ENCODE data around the gene OR2M2.

OR2M2 gene

DNA sequence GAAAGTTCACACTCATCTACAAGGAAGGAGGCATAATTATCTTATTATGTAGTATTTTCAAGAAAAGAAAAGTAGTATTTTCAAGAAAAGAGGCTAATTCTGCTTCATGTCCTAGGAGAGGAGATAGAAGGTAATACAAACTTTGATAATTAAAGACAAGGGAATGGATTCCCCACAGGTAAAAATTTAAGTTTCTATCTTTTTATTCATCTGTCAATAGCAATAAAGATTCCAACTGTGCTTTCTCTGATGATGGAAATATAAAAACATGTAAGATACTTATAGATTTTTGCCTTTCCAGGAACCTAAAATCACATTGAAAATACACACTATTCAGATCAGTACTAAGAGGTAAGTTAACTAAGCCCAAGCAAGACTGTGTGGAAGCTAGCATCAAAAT is at the start of gene OR2M2:
TSS of gene OR2M2 (plus strand) at position 301 of the 400 bp plus-strand sequence. CDS start 5,165 bp downstream, outside the sequence.
- DNase-seq (ENCODE audit: low read depth in 2 of 2, low spot score in 1 of 2), result no peak

DNA sequence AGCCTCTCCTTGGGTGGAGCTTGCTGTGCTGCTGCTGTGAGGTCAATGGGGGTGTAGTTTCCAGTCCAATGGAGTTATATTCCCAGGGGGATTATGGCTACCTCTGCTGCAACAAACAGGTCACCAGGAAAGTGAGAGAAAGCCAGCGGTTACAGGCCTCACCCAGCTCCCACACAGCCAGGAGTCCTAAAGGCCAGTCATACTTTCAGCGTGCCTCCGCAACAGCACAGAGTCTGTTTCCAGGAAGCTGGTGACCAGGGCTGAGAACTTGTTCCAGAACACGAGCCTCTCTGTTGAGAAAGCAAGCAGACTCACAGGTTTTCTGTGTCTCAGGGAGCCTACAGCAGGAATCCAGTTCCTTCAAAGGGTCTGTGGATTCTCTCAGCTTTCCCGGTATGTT is 47.0 kb upstream of the OR2M2 start:
- no peak for DNase-seq (ENCODE audit: low read depth in 2 of 2, low spot score in 1 of 2)

GRCh38 chr1:248136811-248137210 is 37.8 kb upstream of the OR2M2 start:
- DNase-seq (ENCODE audit: low read depth in 2 of 2, low spot score in 1 of 2), result no peak

DNA sequence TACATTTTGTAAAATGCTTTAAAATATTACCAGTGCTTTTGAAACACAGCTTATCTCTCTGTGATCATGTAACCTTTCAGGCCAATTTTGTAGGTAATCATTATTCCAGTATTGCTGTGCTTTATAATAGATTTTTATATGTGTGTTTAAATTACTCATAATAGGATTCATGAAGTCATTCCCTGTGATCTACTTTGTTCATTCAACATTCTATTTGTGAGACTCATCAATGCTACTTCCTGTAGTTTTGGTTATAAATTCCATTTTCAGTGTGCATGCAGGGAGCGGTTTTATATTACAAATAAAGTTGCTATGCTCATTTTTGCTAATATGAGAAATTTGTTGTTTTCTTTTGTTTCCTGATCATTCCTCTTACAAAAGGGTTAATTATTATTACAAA is 33.8 kb upstream of the OR2M2 start:
- DNase-seq (ENCODE audit: low read depth in 2 of 2, low spot score in 1 of 2), result no peak

DNA sequence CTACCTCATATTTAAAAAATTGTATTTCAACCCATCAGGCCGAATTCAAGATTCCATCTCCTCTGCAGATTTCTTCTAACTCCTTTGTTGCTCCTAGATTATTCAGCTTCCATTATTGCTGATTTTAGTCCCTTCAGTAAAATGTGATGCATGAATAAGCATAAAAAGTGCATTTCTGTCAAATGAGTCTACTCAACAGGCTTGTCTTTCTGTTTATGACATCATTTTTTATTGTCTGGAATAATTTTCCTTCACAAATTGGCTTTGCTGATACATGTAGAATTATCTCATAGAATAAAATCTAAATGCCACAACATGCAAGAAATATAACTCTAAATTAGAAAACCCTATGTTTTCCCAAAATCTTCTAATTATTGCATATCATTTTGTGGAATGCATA is 31.3 kb upstream of the OR2M2 start:
- no peak for DNase-seq (ENCODE audit: low read depth in 2 of 2, low spot score in 1 of 2)

GRCh38 chr1:248144513-248145198 is 30.0 kb upstream of the OR2M2 start, which contains the start of gene OR2M5:
Gene OR2M5 (plus strand): TSS chr1:248145148. CDS start chr1:248145148, 0 bp downstream.
- no peak for DNase-seq (ENCODE audit: low read depth in 2 of 2, low spot score in 1 of 2)

DNA sequence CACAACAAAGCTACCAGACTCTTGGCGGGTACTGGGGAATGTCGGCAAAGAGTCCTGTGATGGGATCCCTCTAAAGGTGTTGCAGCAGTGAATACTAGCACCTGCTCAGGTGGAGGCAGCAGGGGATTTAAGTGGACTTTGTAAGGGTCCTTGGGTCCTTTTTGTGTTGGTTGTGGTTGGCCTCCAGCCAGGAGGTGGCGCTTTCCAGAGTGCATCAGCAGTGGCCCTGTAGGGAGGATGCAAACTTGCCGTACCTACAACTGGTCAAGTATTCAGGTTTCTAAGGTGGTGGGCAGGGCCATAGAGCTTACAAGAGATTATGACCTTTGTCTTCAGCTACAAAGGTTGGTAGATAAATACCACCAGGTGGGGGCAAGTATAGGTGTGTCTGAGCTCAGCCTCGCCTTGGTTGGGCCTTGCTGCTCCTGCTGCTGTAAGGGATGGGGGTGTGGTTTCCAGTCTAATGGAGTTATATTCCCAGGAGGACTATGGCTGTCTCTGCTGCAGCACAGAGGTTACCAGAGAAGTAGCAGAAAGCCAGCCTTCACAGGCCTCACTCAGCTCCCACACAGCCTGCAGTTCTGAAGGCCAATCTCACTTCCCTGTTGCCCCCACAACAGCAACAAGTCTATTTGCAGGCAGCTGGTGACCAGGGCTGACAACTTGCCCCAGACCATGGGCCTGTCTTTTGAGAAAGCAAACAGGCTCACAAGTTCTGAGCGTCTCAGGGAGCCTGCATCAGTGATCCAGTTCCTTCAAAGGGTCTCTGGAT is 22.4 kb upstream of the OR2M2 start:
- DNase-seq (ENCODE audit: low read depth in 2 of 2, low spot score in 1 of 2), result no peak

DNA sequence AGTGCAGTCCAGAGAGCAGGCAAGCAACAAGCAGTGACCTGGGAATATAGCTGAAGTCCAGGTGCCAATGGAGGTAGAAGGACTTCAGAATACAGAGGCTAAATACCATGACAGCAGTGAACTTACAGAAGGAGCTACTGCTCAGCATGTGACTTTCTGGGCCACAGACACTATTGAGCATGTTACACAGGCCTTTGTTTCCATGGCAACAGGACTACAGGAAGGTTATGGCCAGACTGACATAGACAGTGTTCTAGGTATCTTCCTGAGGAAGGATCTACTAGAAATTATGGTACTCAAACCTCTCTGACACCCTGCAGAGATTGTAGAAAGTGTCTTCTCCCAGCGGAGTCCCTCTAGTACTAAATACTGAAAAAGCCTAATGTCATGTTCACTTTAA is 18.7 kb upstream of the OR2M2 start:
- no peak for DNase-seq (ENCODE audit: low read depth in 2 of 2, low spot score in 1 of 2)

GRCh38 chr1:248158758-248159157 is 15.9 kb upstream of the OR2M2 start:
- no peak for DNase-seq (ENCODE audit: low read depth in 2 of 2, low spot score in 1 of 2)

GRCh38 chr1:248164031-248164430 is 10.6 kb upstream of the OR2M2 start:
- no peak for DNase-seq (ENCODE audit: low read depth in 2 of 2, low spot score in 1 of 2)

DNA sequence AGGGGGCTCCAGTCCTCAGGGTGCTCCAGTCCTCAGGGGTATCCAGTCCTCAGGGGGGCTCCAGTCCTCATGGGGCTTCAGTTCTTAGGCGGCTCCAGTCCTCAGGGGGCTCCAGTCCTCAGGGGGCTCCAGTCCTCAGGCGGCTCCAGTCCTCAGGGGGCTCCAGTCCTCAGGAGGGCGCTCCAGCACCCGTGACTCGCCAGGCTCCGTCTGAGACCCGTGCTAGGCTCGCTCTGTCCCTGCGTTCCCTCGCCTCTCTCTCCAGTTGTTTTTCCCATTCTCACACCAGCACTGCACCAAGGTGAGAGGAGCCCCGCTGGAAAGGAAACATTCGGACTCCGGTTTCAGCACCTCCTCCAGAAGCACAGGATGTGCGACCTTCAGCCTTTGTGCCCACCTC is 9.4 kb upstream of the OR2M2 start:
- no peak for DNase-seq (ENCODE audit: low read depth in 2 of 2, low spot score in 1 of 2)

GRCh38 chr1:248183996-248184395 is 9.4 kb downstream of the OR2M2 start:
- no peak for DNase-seq (ENCODE audit: low read depth in 2 of 2, low spot score in 1 of 2)

DNA sequence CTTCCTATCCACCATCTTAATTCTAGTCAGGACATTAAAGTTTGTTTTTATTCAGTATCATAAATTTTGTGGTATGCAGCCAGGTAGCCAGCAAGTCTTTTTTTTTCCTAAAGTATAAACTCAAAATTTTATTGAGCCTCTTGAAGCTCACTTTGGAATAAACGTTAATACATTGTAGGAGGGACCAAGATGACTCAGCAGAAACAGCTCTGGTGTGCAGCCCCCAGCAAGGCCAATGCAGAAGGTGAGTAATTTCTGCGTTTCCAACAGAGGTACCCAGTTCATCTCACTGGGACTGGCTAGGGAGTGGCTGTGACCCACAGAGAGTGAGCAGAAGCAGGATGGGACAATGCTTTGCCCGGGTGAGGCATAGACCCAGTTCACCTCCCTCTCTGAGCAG is 12.7 kb downstream of the OR2M2 start:
- DNase-seq (ENCODE audit: low read depth in 2 of 2, low spot score in 1 of 2), result no peak

- DNase-seq (ENCODE audit: low read depth in 2 of 2, low spot score in 1 of 2), result no peak
Observed at GRCh38 chr1:248189026-248189425, 14.4 kb downstream of the OR2M2 start.

DNA sequence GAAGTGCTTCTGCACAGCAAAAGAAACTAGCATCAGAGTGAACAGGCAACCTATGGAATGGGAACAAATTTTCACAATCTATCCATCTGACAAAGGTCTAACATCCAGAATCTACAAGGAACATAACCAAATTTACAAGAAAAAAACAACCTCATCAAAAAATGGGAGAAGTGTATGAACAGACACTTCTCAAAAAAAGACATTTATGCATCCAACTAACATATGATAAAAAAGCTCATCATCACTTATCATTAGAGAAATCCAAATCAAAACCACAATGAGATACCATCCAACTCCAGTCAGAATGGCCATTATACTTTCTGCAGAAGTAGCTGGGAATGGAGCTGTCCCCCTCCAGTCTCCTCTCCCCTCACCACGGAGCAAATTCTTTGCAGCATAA is 19.5 kb downstream of the OR2M2 start:
- no peak for DNase-seq (ENCODE audit: low read depth in 2 of 2, low spot score in 1 of 2)

DNA sequence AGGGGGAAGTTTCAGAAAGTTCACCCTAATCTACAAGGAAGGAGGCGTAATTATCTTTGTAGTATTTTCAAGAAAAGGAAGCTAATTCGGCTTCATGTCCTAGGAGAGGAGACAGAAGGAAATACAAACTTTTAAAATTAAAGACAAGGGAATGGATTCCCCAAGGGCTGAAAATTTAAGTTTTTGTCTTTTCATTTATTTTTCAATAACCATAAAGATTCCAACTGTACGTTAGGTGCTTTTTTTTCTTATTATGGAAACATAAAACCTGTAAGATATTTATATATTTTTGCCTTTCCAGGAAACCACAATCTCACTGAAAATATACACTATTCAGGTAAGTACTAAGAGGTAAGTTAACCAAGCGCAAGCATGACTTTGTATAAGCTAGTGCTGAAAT is 22.3 kb downstream of the OR2M2 start, which contains the start of gene OR2M3:
TSS of gene OR2M3 (plus strand) at position 301 of the 400 bp plus-strand sequence. CDS start 5,803 bp downstream, outside the sequence.
- no peak for DNase-seq (ENCODE audit: low read depth in 2 of 2, low spot score in 1 of 2)

DNA sequence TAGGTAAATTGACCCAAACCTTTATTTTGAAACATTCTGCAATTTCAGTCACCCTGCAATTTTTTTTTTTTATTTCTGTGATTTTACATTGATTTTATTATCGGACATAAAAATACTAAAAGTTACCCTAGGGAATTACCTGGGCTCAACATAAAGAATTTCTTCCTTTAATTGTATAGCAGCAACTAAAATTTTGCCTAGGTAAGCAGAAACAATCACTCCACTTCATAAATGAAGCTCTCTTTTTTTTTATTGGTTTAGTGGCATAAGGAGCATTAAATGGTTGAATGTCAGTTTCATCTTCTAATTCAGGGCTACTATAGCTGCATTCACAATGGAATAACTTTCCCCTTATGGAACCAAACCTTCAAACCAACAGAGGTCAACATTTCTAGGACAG is 41.3 kb downstream of the OR2M2 start:
- no peak for DNase-seq (ENCODE audit: low read depth in 2 of 2, low spot score in 1 of 2)

DNA sequence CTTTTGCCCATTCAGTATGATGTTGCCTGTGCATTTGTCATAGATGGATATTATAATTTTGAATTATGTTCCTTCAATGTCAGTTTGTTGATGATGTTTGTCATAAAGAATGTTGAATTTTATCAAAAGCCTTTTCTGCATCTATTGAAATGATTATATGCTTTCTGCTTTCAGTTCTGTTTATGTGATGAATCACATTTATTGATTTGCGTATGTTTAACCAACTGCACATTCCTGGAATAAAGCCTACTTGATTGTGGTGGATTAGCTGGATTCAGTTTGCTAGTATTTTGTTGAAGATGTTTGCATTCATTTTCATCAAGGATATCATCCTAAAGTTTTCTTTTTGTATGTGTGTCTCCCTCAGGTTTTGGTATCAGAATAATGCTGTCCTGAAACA is 50.9 kb downstream of the OR2M2 start:
- DNase-seq (ENCODE audit: low read depth in 2 of 2, low spot score in 1 of 2), result no peak

DNA sequence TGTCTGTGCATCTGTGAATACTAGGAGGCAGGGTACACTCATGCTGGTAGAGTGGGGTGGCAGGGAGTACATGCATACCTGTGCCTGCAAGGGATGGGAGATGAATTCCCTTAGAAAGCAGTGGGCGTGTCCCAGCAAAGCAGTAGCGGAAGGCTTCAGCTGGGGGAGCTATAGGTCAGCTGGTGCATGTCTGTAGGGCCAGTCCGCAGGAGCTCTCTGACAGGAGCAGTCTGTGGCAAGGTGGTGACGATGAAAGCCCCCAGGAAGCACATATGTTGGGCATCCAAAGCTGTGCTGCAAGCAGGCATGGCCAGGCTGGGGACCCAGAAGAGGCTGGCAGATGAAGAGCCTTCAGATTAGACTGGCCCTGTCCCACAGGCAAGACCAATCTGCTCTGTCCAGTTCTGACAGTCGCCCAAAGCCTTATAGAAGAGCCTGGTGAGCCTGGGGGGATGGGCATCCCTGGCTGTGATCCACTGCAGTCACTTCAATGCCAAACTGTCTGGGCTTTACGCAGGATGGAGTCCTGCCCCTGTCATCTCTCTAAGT is 54.8 kb downstream of the OR2M2 start:
- DNase-seq (ENCODE audit: low read depth in 2 of 2, low spot score in 1 of 2), result no peak

Data from stimulated activated CD8-positive, alpha-beta memory T cell treated with anti-CD3 and anti-CD28 coated beads, Interleukin-4, amount 100 ng/mL, for 4 hours (primary cell).